K562 (cell line): ENCODE results near the gene SNX15. TPM values are rescaled to one million over a fixed set of nuclear protein-coding genes. Genes with fewer than 3 reads are reported as not detected.

Source experiments
- EP300 ChIP-seq: IDR thresholded peaks from 2 replicates; pipeline ENCODE4 v1.6.1; 2012; ENCODE audit warnings: low read length, improper control_type of control experiment
- EP400 ChIP-seq: fragments of 450-650 bp; IDR thresholded peaks from 2 replicates; pipeline ENCODE4 v1.6.1; 2017; ENCODE audit warnings: antibody characterized with exemption, mild to moderate bottlenecking, moderate library complexity
- MYC ChIP-seq, 2 experiments: fragments of 250-450 bp in 1 of 2; sonication (Bioruptor Pico) in 1 of 2; IDR thresholded peaks; 2 replicates each; pipeline versions ENCODE4 v1.5.1 to v1.6.1; 2012 to 2021; ENCODE audit warnings: low read depth in 2 of 2, borderline replicate concordance in 1 of 2, improper control_type of control experiment in 1 of 2, low read length in 1 of 2, mild to moderate bottlenecking in 1 of 2, moderate library complexity in 1 of 2
- NONO ChIP-seq, 2 experiments: fragments of 200-400 bp in 1 of 2; fragments of 450-650 bp in 1 of 2; formaldehyde crosslinking in 1 of 2; IDR thresholded peaks; 2 replicates each; pipeline ENCODE4 v1.6.1; 2017; ENCODE audit warnings: low read depth in 2 of 2, mild to moderate bottlenecking in 2 of 2, moderate library complexity in 2 of 2, low read length in 1 of 2
- NR2C1 ChIP-seq, 2 experiments: fragments of 450-650 bp; IDR thresholded peaks; 2 replicates each; pipeline ENCODE4 v1.6.1; 2017; ENCODE audit warnings: mild to moderate bottlenecking in 2 of 2, antibody characterized with exemption in 1 of 2, inconsistent platforms in 1 of 2, missing compliant biosample characterization in 1 of 2, missing genetic modification characterization in 1 of 2
- PCBP1 ChIP-seq: fragments of 200-400 bp; formaldehyde crosslinking; IDR thresholded peaks from 2 replicates; pipeline ENCODE4 v1.6.1; 2018; ENCODE audit warnings: mild to moderate bottlenecking, low read depth, low read length; ENCODE audit not compliant: poor library complexity, severe bottlenecking
- PRDM10 ChIP-seq: fragments of 450-650 bp; IDR thresholded peaks from 2 replicates; pipeline ENCODE4 v1.6.1; 2018; ENCODE audit not compliant: partially characterized antibody
- PRMT5 ChIP-seq: sonication (generic); formaldehyde crosslinking; IDR thresholded peaks from 2 replicates; pipeline ENCODE4 v1.5.0; 2020; ENCODE audit warnings: missing genetic modification reagents
- RAD21 ChIP-seq, 2 experiments: fragments of 250-450 bp in 1 of 2; fragments of 450-650 bp in 1 of 2; sonication (Bioruptor Pico) in 1 of 2; formaldehyde crosslinking in 1 of 2; IDR thresholded peaks in 1 of 2; conservative IDR thresholded peaks in 1 of 2; 2 replicates each; pipeline versions ENCODE4 v1.4.0 to v1.8.0; 2020 to 2022; ENCODE audit warnings: mild to moderate bottlenecking in 2 of 2, moderate library complexity in 1 of 2
- REST ChIP-seq, 2 experiments: fragments of 450-650 bp; formaldehyde crosslinking in 1 of 2; IDR thresholded peaks; 2 replicates each; pipeline versions ENCODE4 v1.4.0 to v1.6.1; 2014 to 2020; ENCODE audit warnings: mild to moderate bottlenecking in 2 of 2, borderline replicate concordance in 1 of 2, low read depth in 1 of 2
- SP1 ChIP-seq: sonication (generic); formaldehyde crosslinking; IDR thresholded peaks from 2 replicates; pipeline ENCODE4 v1.8.1; 2022; ENCODE audit warnings: mild to moderate bottlenecking, missing genetic modification reagents
- U2AF1 ChIP-seq: fragments of 200-400 bp; formaldehyde crosslinking; optimal IDR thresholded peaks from 2 replicates; pipeline ENCODE3; 2017; ENCODE audit warnings: mild to moderate bottlenecking, low read depth, low read length, moderate library complexity
- ZNF143 ChIP-seq: sonication (generic); formaldehyde crosslinking; IDR thresholded peaks from 2 replicates; pipeline ENCODE4 v1.9.0; 2022; ENCODE audit warnings: mild to moderate bottlenecking, missing genetic modification reagents
- polyA plus RNA-seq, 8 experiments: library from polyadenylated mRNA; depleted of rRNA in 4 of 8; stranded (reverse) in 5 of 8; unstranded in 3 of 8; fragments of >200 nt; fragmentation: Nextera tagmentation in 2 of 8; fragmentation: Illumina TruSeq in 1 of 8; extraction: Ambion mirVana in 2 of 8; extraction: Trizol in 1 of 8; gene quantifications; 2 replicates each; pipeline versions ENCODE4 v1.2.1 to v1.2.3, GENCODE V29; 2011 to 2014; ENCODE audit warnings: inconsistent platforms in 1 of 8, missing spikeins in 1 of 8
- total RNA-seq, 7 experiments: library from RNA; depleted of rRNA in 6 of 7; stranded (reverse); fragments of >200 nt in 6 of 7; fragmentation: Illumina TruSeq in 2 of 7; extraction: Trizol in 2 of 7; gene quantifications; 2 replicates each; pipeline versions ENCODE4 v1.2.1 to v1.2.3, GENCODE V29; 2011 to 2021; ENCODE audit warnings: low replicate concordance in 1 of 7

SNX15 gene
- total and polyA plus RNA-seq, 9 of the 15 experiments (the other 6 are each of a cell fraction or from before 2014, with no cell fraction given): 1.8 to 27.8 (median 15.2) TPM

- TF ChIP-seq RAD21 (CRISPR knock-in tag; conservative IDR thresholded peaks at IDR 0.05 in 1 of 2, IDR thresholded peaks at IDR 0.05 in 1 of 2) (no peak; a peak in 1 of 4 replicates), PRMT5 (no peak), REST (IDR thresholded peaks at IDR 0.05; ENCODE audit: borderline replicate concordance) (peak; percentile 24; the same call in 1 of the 2 replicates), REST (CRISPR knock-in tag; IDR thresholded peaks at IDR 0.05; ENCODE audit: low read depth) (peak; percentile 40; the same call in 1 of the 2 replicates), MYC (IDR thresholded peaks at IDR 0.05; ENCODE audit: low read depth, low read length) (peak; percentile 46; the same call in 1 of the 2 replicates), MYC (CRISPR knock-in tag; IDR thresholded peaks at IDR 0.05; ENCODE audit: borderline replicate concordance, low read depth) (peak; percentile 65; the same call in 1 of the 2 replicates), SP1 (CRISPR knock-in tag) (peak; percentile 84), PCBP1 (peak; percentile 75), NONO (IDR thresholded peaks at IDR 0.05; ENCODE audit: low read depth in 2 of 2, low read length in 1 of 2) (peak in 1 of 2 experiments; percentile 9; a peak in 2 of 4 replicates), U2AF1 (peak; percentile 13), PRDM10 (peak; percentile 80), ZNF143 (CRISPR knock-in tag) (peak; percentile 84), NR2C1 (IDR thresholded peaks at IDR 0.05) (peak; percentile 84), NR2C1 (tag; IDR thresholded peaks at IDR 0.05) (peak; percentile 94), EP400 (peak; percentile 93), EP300 (peak; percentile 15; the same call in 1 of the 2 replicates)
Measured at GRCh38 chr11:65040847-65041622, 13.8 kb downstream of the SNX15 start, which contains the start of gene SAC3D1 (continued).
